Measurements from ENCODE around the gene PRR18. TPM values are rescaled to one million over a fixed set of nuclear protein-coding genes. Genes with fewer than 3 reads are reported as not detected.

Gene PRR18
- total and polyA plus RNA-seq, 2 of the 8 experiments (the other 6 are each of a cell fraction or from before 2014, with no cell fraction given): 0.08 to 0.19 TPM

DNA sequence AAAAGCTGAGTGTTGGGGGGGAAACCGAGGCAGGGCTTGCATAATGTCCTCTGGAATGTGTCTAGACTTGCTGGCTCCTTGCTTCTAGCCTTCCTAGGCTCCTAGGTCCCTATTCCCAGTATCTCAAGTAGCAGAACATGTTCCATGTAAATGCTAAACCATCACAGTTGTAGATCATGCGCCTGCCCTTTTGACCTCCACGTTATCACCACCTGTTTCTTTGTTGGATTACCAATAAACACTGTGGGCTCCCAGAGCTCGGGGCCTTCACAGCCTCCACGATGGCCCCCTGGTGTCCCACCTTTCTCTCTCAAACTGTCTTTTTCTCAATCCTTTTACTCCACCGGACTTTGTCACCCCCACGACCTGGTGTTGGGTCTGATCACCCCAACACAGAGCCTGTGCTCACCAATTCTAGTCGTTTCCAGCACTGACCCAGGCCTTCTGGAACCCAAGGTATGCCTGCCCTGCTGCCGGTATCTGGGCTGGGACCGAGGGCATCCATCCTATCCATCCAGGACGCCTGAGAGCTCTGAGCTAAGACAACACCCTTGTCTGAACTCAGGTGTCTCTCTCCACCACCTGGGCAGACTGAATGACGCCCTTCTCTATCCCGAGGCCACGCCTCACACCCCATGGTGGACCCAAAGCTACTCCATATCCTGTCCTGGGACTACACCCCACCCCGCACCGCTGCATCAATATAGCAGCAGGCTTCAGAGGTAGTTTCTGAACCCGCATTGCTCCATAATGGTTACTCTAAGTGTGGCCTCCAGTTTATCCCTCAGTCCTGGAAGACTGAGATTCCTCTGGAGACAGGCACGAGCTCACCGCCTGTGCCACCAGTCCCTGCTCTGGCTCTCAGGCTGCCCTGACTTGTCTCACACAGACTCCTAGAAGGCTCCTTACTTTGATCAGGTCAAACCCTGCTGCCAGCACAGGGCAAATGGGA, 9.3 kb upstream of the PRR18 start:
- Histone ChIP-seq H3K9ac (replicated peaks in 1 of 4; ENCODE audit: extremely low read depth in 1 of 4, low read depth in 3 of 4, low read length in 3 of 4) (no peak overlapping the region), H3K23me2 (ENCODE audit: low read depth, low read length) (no peaks in the 10 kb centered on the region), H3K27ac (ENCODE audit: low read depth, low read length) (no peak overlapping the region), H2AK5ac (ENCODE audit: low read depth, low read length) (no peak overlapping the region), H4K8ac (ENCODE audit: extremely low read depth, insufficient read depth, low read length) (peak overlapping the region; percentile 51; the same call in 1 of the 2 replicates), H3K4ac (replicated peaks; ENCODE audit: insufficient read length, low read depth, low read length) (no peak overlapping the region), H4K91ac (replicated peaks; ENCODE audit: insufficient read length, low read length) (no peak overlapping the region), H3K23ac (ENCODE audit: insufficient read length) (no peak overlapping the region), H2BK12ac (ENCODE audit: low read depth, low read length) (0 out of 2 replicates have a peak overlapping the region, but pooled peaks have one; percentile 27), H4K5ac (ENCODE audit: insufficient read length, low read depth, low read length) (no peak overlapping the region), H3K79me1 (ENCODE audit: low read depth, low read length) (no peaks in the 10 kb centered on the region; the same call in 1 of the 2 replicates), H2BK20ac (ENCODE audit: low read length) (no peak overlapping the region), H3K9me3 (ENCODE audit: insufficient read depth in 2 of 2, low read depth in 1 of 2, low read length in 1 of 2) (no peaks in the 10 kb centered on the region), H2BK5ac (ENCODE audit: low read depth, low read length) (no peak overlapping the region), H2BK15ac (ENCODE audit: low read length) (no peak overlapping the region), H3K4me1 (replicated peaks in 1 of 4; ENCODE audit: control insufficient read depth in 3 of 4, insufficient read depth in 4 of 4, low read length in 3 of 4) (0 out of 7 replicates have a peak, but pooled peaks cover 0 to 2% (median 0%) of the 10 kb centered on the region in 4 experiments), H3K36me3 (ENCODE audit: control insufficient read depth in 2 of 4, insufficient read depth in 4 of 4, low read length in 3 of 4) (peaks cover 0 to 14% (median 0%) of the 10 kb centered on the region in 4 experiments; a peak in 2 of 8 replicates), H2BK120ac (replicated peaks; ENCODE audit: low read depth, low read length) (no peak overlapping the region), H2AFZ (ENCODE audit: low read length) (no peak overlapping the region), H3K14ac (ENCODE audit: insufficient read length) (no peak overlapping the region), H3K56ac (replicated peaks; ENCODE audit: insufficient read length, low read depth, low read length) (no peak overlapping the region), H3K79me2 (ENCODE audit: control insufficient read depth in 1 of 2, insufficient read depth in 2 of 2, low read length in 2 of 2) (no peaks in the 10 kb centered on the region), H4K20me1 (replicated peaks in 1 of 2; ENCODE audit: control insufficient read depth in 1 of 2, insufficient read depth in 2 of 2, low read length in 2 of 2) (no peaks in the 10 kb centered on the region), H3K18ac (ENCODE audit: extremely low read depth, low read length) (no peak overlapping the region), H3K4me2 (ENCODE audit: insufficient read depth in 1 of 2, low read depth in 2 of 2, low read length in 2 of 2) (no peak overlapping the region), H3K27me3 (replicated peaks in 1 of 4; ENCODE audit: control insufficient read depth in 3 of 4, extremely low read depth in 1 of 4, insufficient read depth in 3 of 4, low read length in 3 of 4) (no peaks in the 10 kb centered on the region), H3K4me3 (ENCODE audit: extremely low read depth in 1 of 4, insufficient read depth in 2 of 4, low read depth in 3 of 4, low read length in 4 of 4) (no peak overlapping the region)
- POLR2A ChIA-PET (ENCODE audit: partially characterized antibody): interaction anchor here (0.7 to 1.7 kb wide), 7 partner anchors 8 to 1585 kb away, joined by 3 to 6 read pairs (median 3); partner anchors contain the start of gene PRR18
- WGBS, 2 experiments (ENCODE audit: extremely low coverage in 1 of 2, insufficient coverage in 1 of 2, insufficient read length in 1 of 2, insufficient replicate concordance in 2 of 2, low coverage in 1 of 2, low lambda C conversion rate in 2 of 2, missing lambda C conversion rate in 1 of 2): 91% methylated on average over 19 of the region's 19 CpGs; no CpG with 5 or more reads in 1 of the 2 experiments
- CTCF ChIA-PET (ENCODE audit: partially characterized antibody): interaction anchor here (0.6 to 4.0 kb wide), 11 partner anchors 7 to 144 kb away, joined by 3 to 27 read pairs (median 5); no protein-coding TSS in a partner anchor
- TF ChIP-seq NRF1 (IDR thresholded peaks at IDR 0.05; ENCODE audit: low read depth, low read length): no peak
- no peak for TF ChIP-seq CHD2 (IDR thresholded peaks at IDR 0.05; ENCODE audit: low read length)
- TF ChIP-seq KDM4A (IDR thresholded peaks at IDR 0.05; ENCODE audit: low read depth, low read length, severe bottlenecking): no peak
- TF ChIP-seq, protein P1, sequence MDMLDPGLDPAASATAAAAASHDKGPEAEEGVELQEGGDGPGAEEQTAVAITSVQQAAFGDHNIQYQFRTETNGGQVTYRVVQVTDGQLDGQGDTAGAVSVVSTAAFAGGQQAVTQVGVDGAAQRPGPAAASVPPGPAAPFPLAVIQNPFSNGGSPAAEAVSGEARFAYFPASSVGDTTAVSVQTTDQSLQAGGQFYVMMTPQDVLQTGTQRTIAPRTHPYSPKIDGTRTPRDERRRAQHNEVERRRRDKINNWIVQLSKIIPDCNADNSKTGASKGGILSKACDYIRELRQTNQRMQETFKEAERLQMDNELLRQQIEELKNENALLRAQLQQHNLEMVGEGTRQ (IDR thresholded peaks at IDR 0.05; ENCODE audit: low read length): no peak
- no peak for DNase-seq (ENCODE audit: low read depth in 1 of 2, low spot score in 2 of 2)
- no peak for FAIRE-seq

Measured in H1 (cell line).